Measurements from ENCODE around the gene RBM28.

Gene RBM28

DNA sequence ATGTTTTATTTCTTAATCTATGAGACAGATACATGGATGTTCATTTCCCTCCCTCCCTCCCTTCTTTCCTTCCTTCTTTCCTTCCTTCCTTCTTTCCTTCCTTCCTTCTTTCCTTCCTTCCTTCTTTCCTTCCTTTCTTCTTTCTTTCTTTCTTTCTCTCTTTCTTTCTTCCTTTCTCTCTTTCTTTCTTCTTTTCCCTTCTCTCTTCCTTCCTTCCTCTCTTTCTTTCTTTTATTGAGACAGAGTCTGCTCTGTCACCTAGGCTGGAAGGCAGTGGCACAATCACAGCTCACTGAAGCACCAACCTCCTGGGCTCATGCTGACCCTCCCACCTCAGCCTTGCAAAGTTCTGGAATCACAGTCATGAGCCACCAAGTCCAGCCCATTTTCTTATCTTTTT is 23.3 kb upstream of the RBM28 start:
- no peak overlapping the region for H3K27ac ChIP-seq (ENCODE audit: low read length)

DNA sequence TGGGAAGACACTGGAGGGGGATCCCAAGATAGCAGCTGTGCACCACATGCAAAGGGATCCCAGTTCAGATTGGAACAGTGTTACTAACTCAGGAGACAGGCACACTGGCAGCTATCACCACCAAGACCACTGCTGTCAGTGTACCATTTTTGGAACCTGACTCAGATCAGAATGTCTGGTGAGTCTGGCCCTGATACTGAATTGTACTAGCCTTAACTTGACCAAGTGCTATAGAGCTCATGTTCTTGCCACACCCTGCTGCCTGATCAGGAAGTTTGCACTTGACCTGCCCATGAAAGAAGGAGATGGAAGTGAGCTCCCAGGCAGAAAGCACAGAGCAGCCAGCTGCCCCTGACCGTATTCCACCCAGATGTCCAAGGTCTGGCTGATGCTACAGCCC is 22.6 kb upstream of the RBM28 start:
- peaks cover 47% of the 10 kb centered on the region for H3K27me3 ChIP-seq (ENCODE audit: insufficient read depth, low read length, poor library complexity)
- no peaks in the 10 kb centered on the region for H3K79me2 ChIP-seq (ENCODE audit: insufficient read depth, low read length)
- no peak overlapping the region for H3K9ac ChIP-seq (ENCODE audit: low read depth, low read length)
- TF ChIP-seq EZH2 (IDR thresholded peaks at IDR 0.05; ENCODE audit: borderline replicate concordance, low read depth, low read length, severe bottlenecking): no peak
- TF ChIP-seq, protein P1, sequence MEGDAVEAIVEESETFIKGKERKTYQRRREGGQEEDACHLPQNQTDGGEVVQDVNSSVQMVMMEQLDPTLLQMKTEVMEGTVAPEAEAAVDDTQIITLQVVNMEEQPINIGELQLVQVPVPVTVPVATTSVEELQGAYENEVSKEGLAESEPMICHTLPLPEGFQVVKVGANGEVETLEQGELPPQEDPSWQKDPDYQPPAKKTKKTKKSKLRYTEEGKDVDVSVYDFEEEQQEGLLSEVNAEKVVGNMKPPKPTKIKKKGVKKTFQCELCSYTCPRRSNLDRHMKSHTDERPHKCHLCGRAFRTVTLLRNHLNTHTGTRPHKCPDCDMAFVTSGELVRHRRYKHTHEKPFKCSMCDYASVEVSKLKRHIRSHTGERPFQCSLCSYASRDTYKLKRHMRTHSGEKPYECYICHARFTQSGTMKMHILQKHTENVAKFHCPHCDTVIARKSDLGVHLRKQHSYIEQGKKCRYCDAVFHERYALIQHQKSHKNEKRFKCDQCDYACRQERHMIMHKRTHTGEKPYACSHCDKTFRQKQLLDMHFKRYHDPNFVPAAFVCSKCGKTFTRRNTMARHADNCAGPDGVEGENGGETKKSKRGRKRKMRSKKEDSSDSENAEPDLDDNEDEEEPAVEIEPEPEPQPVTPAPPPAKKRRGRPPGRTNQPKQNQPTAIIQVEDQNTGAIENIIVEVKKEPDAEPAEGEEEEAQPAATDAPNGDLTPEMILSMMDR (IDR thresholded peaks at IDR 0.05; ENCODE audit: borderline replicate concordance, extremely low read depth, low read length, poor library complexity, severe bottlenecking): no peak
- 0 out of 2 replicates have a peak, but pooled peaks cover 2% of the 10 kb centered on the region for H4K20me1 ChIP-seq (ENCODE audit: insufficient read depth, low read length)
- ATAC-seq (ENCODE audit: insufficient read depth, low read depth) (no peak), DNase-seq (no peak)
- H2AFZ ChIP-seq (ENCODE audit: low read depth, low read length): no peak overlapping the region
- peaks cover 10% of the 10 kb centered on the region for H3K4me1 ChIP-seq (ENCODE audit: insufficient read depth, low read length)
- H3K4me3 ChIP-seq (ENCODE audit: low read depth in 1 of 2, low read length in 2 of 2): no peak overlapping the region
- no peak overlapping the region for H3K4me2 ChIP-seq (ENCODE audit: insufficient read depth, low read length)
- H3K9me3 ChIP-seq (ENCODE audit: insufficient read depth, low read length, severe bottlenecking): no peaks in the 10 kb centered on the region
- H3K36me3 ChIP-seq (ENCODE audit: insufficient read depth, low read length): no peaks in the 10 kb centered on the region
- no peak overlapping the region for H3K27ac ChIP-seq (ENCODE audit: low read length)

More for the DNA sequence above, 23.3 kb upstream of the RBM28 start:
- Histone ChIP-seq H3K79me2 (ENCODE audit: insufficient read depth, low read length) (no peaks in the 10 kb centered on the region), H3K4me3 (ENCODE audit: low read depth in 1 of 2, low read length in 2 of 2) (no peak overlapping the region), H3K4me1 (ENCODE audit: insufficient read depth, low read length) (peaks cover 4% of the 10 kb centered on the region), H3K4me2 (ENCODE audit: insufficient read depth, low read length) (no peak overlapping the region), H3K27me3 (ENCODE audit: insufficient read depth, low read length, poor library complexity) (peaks cover 40% of the 10 kb centered on the region), H3K9ac (ENCODE audit: low read depth, low read length) (no peak overlapping the region), H3K9me3 (ENCODE audit: insufficient read depth, low read length, severe bottlenecking) (no peaks in the 10 kb centered on the region), H2AFZ (ENCODE audit: low read depth, low read length) (no peak overlapping the region), H4K20me1 (ENCODE audit: insufficient read depth, low read length) (0 out of 2 replicates have a peak, but pooled peaks cover 2% of the 10 kb centered on the region), H3K36me3 (ENCODE audit: insufficient read depth, low read length) (no peaks in the 10 kb centered on the region)
- no peak for DNase-seq
- TF ChIP-seq, protein P1 (IDR thresholded peaks at IDR 0.05; ENCODE audit: borderline replicate concordance, extremely low read depth, low read length, poor library complexity, severe bottlenecking): no peak
- TF ChIP-seq EZH2 (IDR thresholded peaks at IDR 0.05; ENCODE audit: borderline replicate concordance, low read depth, low read length, severe bottlenecking): no peak
- ATAC-seq (ENCODE audit: insufficient read depth, low read depth): no peak

DNA sequence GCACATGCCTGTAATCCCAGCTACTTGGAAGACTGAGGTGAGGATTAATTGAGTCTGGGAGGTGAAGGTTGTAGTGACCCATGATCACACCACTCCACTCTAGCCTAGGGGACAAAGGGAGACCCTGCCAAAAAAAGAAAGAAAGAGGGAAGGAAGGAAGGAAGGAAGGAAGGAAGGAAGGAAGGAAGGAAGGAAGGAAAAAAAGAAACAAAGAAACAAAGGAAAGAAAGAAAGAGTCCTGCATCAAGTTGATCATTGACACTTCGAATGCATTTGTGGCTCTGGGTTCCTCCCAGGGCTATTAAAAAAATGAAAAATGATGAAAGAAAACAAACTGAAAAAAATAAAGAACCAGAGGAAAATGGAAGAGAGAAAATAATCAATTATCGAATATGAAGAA is 21.7 kb upstream of the RBM28 start:
- H3K4me2 ChIP-seq (ENCODE audit: insufficient read depth, low read length): no peak overlapping the region
- TF ChIP-seq, protein P1 (IDR thresholded peaks at IDR 0.05; ENCODE audit: borderline replicate concordance, extremely low read depth, low read length, poor library complexity, severe bottlenecking): no peak
- no peak for TF ChIP-seq EZH2 (IDR thresholded peaks at IDR 0.05; ENCODE audit: borderline replicate concordance, low read depth, low read length, severe bottlenecking)
- H3K9ac ChIP-seq (ENCODE audit: low read depth, low read length): no peak overlapping the region
- H2AFZ ChIP-seq (ENCODE audit: low read depth, low read length): no peak overlapping the region
- H4K20me1 ChIP-seq (ENCODE audit: insufficient read depth, low read length): 0 out of 2 replicates have a peak, but pooled peaks cover 2% of the 10 kb centered on the region
- H3K36me3 ChIP-seq (ENCODE audit: insufficient read depth, low read length): no peaks in the 10 kb centered on the region
- H3K27me3 ChIP-seq (ENCODE audit: insufficient read depth, low read length, poor library complexity): peaks cover 56% of the 10 kb centered on the region
- ATAC-seq (ENCODE audit: insufficient read depth, low read depth): no peak
- H3K9me3 ChIP-seq (ENCODE audit: insufficient read depth, low read length, severe bottlenecking): no peaks in the 10 kb centered on the region
- no peak for DNase-seq
- no peaks in the 10 kb centered on the region for H3K79me2 ChIP-seq (ENCODE audit: insufficient read depth, low read length)
- H3K4me3 ChIP-seq (ENCODE audit: low read depth in 1 of 2, low read length in 2 of 2): no peak overlapping the region
- H3K4me1 ChIP-seq (ENCODE audit: insufficient read depth, low read length): peaks cover 19% of the 10 kb centered on the region
- H3K27ac ChIP-seq (ENCODE audit: low read length): no peak overlapping the region

Data from DND-41 (cell line).